ENCODE measurements around the gene EFTUD2. TPM values are rescaled to one million over a fixed set of nuclear protein-coding genes. Genes with fewer than 3 reads are reported as not detected.

EFTUD2 gene
- total and polyA plus RNA-seq, 9 of the 15 experiments (the other 6 are each of a cell fraction or from before 2014, with no cell fraction given), result 65.8 to 362 (median 218) TPM

GRCh38 chr17:44947461-44948314, 48.4 kb upstream of the EFTUD2 start, which contains the start of gene KIF18B:
TSS of gene KIF18B (minus strand) at chr17:44947773. CDS start at chr17:44936344, 11,429 bp downstream.
- H3K79me2 ChIP-seq (ENCODE audit: control insufficient read depth, insufficient read depth, low read length), result peaks cover 51% of the 10 kb centered on the region
- H4K20me1 ChIP-seq (replicated peaks; ENCODE audit: control insufficient read depth, insufficient read depth, low read length), result no peaks in the 10 kb centered on the region
- WGBS (ENCODE audit: insufficient coverage, low coverage, missing lambda C conversion rate), result 10% methylated on average over 62 of the region's 62 CpGs
- H3K27ac ChIP-seq (ENCODE audit: extremely low read depth, low read depth, low read length), result peak within 1 kb of the TSS; percentile 87
- peak within 1 kb of the TSS; percentile 93 for H3K9ac ChIP-seq (ENCODE audit: insufficient read depth in 1 of 2, low read depth in 2 of 2, low read length in 2 of 2)
- peak within 1 kb of the TSS; percentile 81 for H3K4me3 ChIP-seq
- BruUV-seq (replicated peaks), result TSS peak; percentile 99
- peak within 1 kb of the TSS; percentile 99 for H2AFZ ChIP-seq (ENCODE audit: low read depth, low read length)
- H3K9me1 ChIP-seq (ENCODE audit: control insufficient read depth, insufficient read depth, low read length), result no peaks in the 10 kb centered on the region
- in situ Hi-C loops (cut with MboI), result no loop called here
- DNase-seq (ENCODE audit: extremely low read depth in 1 of 4, low spot score in 3 of 4) (peak; percentile 97 to 99 (median 99)), FAIRE-seq (peak; percentile 95), ATAC-seq (peak; percentile 99)
- H3K4me2 ChIP-seq (ENCODE audit: insufficient read depth, low read length), result peak within 1 kb of the TSS; percentile 98
- intact Hi-C loops (cut with micrococcal nuclease), result no loop called here
- peaks cover 29% of the 10 kb centered on the region for H3K36me3 ChIP-seq (ENCODE audit: control insufficient read depth, insufficient read depth, low read length)
- H3K27me3 ChIP-seq (ENCODE audit: control insufficient read depth in 2 of 2, insufficient read depth in 2 of 2, low read length in 2 of 2), result no peaks in the 10 kb centered on the region; a peak in 1 of 5 replicates
- H3K9me3 ChIP-seq (replicated peaks; ENCODE audit: control insufficient read depth, insufficient read depth, low read depth, low read length), result no peaks in the 10 kb centered on the region
- ChIA-PET POLR2A (interaction anchor here (0.6 to 1.4 kb wide), 5 partner anchors 14 to 55 kb away, joined by 3 read pairs; no protein-coding TSS in a partner anchor), CTCF (ENCODE audit: low intra/inter-chr PET ratio) (interaction anchor here (1.2 kb wide), 1 partner anchor 72 kb away, joined by 3 read pairs; no protein-coding TSS in a partner anchor)
- peaks cover 5 to 22% of the 10 kb centered on the region in 2 experiments; a peak in 3 of 5 replicates for H3K4me1 ChIP-seq (replicated peaks in 1 of 2; ENCODE audit: control insufficient read depth in 2 of 2, insufficient read depth in 2 of 2, low read length in 2 of 2)
- TF ChIP-seq WHSC1 (IDR thresholded peaks at IDR 0.05; ENCODE audit: low read length) (no peak), HNRNPLL (IDR thresholded peaks at IDR 0.05; ENCODE audit: low read depth, low read length, poor library complexity, severe bottlenecking) (peak; percentile 58), NR2C1 (IDR thresholded peaks at IDR 0.05) (no peak; the same call in 1 of the 2 replicates), NR2C1 (tag; IDR thresholded peaks at IDR 0.05) (peak; percentile 30; the same call in 1 of the 2 replicates), BRF2 (IDR thresholded peaks at IDR 0.05; ENCODE audit: borderline replicate concordance, insufficient read depth, insufficient read length) (no peak), ZNF431 (CRISPR knock-in tag; IDR thresholded peaks at IDR 0.05) (peak; percentile 44; the same call in 1 of the 2 replicates), ZNF280B (CRISPR knock-in tag; IDR thresholded peaks at IDR 0.05) (no peak), NR2C2 (CRISPR knock-in tag; IDR thresholded peaks at IDR 0.05) (0 out of 2 replicates have a peak, but pooled peaks have one; percentile 60), NR2C2 (tag; IDR thresholded peaks at IDR 0.05) (peak; percentile 56), SNRNP70 (optimal IDR thresholded peaks at IDR 0.05; ENCODE audit: low read depth, low read length) (no peak), ZNF347 (CRISPR knock-in tag; IDR thresholded peaks at IDR 0.05; ENCODE audit: low read depth) (no peak), ZBED1 (IDR thresholded peaks at IDR 0.05) (no peak), EGR1 (conservative IDR thresholded peaks at IDR 0.05) (no peak), HEY1 (CRISPR knock-in tag; IDR thresholded peaks at IDR 0.05; ENCODE audit: borderline replicate concordance) (no peak), THRB (CRISPR knock-in tag; conservative IDR thresholded peaks at IDR 0.05) (no peak), SAFB (IDR thresholded peaks at IDR 0.05; ENCODE audit: borderline replicate concordance, low read depth, low read length) (no peak; the same call in 1 of the 2 replicates), ZNF184 (CRISPR knock-in tag; IDR thresholded peaks at IDR 0.05) (no peak), PHTF2 (CRISPR knock-in tag; IDR thresholded peaks at IDR 0.05) (no peak), FOXJ3 (CRISPR knock-in tag; IDR thresholded peaks at IDR 0.05) (no peak)

All from K562 (cell line).